MM.1S (cell line): ENCODE measurements around the gene FOXB2.

Experiments used
- DNase-seq: peaks from one replicate; pipeline ENCODE4 v3.0.0-alpha.2; 2015
- H2AFZ ChIP-seq: fragments of 300-600 bp; sonication (generic); 2 replicates; pipeline ENCODE4 v1.6.0; 2016; ENCODE audit warnings: antibody characterized with exemption, low read length
- H3F3A ChIP-seq: fragments of 300-600 bp; sonication (generic); 2 replicates; pipeline ENCODE4 v1.6.1; 2016; ENCODE audit warnings: mild to moderate bottlenecking, antibody characterized with exemption, low read length, moderate library complexity, mixed read lengths; ENCODE audit not compliant: insufficient read depth
- H3K27ac ChIP-seq: fragments of 300-600 bp; sonication (generic); 2 replicates; pipeline ENCODE4 v1.5.1; 2016; ENCODE audit warnings: mild to moderate bottlenecking, low read length
- H3K27me3 ChIP-seq: fragments of 300-600 bp; sonication (generic); replicated peaks from 2 replicates; pipeline ENCODE4 v1.6.0; 2016; ENCODE audit warnings: low read length; ENCODE audit not compliant: insufficient read depth
- H3K36me3 ChIP-seq: fragments of 300-600 bp; sonication (generic); replicated peaks from 2 replicates; pipeline ENCODE4 v1.6.1; 2016; ENCODE audit warnings: mild to moderate bottlenecking, low read length, mixed read lengths; ENCODE audit not compliant: insufficient read depth
- H3K4me1 ChIP-seq: fragments of 300-600 bp; sonication (generic); 2 replicates; pipeline ENCODE4 v1.6.1; 2016; ENCODE audit warnings: low read length, mixed read lengths
- H3K4me2 ChIP-seq: fragments of 300-600 bp; sonication (generic); 2 replicates; pipeline ENCODE4 v1.6.0; 2016; ENCODE audit warnings: low read depth, low read length
- H3K4me3 ChIP-seq: fragments of 300-600 bp; sonication (generic); 2 replicates; pipeline ENCODE4 v1.5.1; 2016; ENCODE audit warnings: low read length, mixed read lengths
- H3K79me2 ChIP-seq: fragments of 300-600 bp; sonication (generic); 2 replicates; pipeline ENCODE4 v1.6.1; 2016; ENCODE audit warnings: mixed run types, low read length, mixed read lengths
- H3K9ac ChIP-seq: fragments of 300-600 bp; sonication (generic); 2 replicates; pipeline ENCODE4 v1.6.1; 2016; ENCODE audit warnings: low read length, mixed read lengths
- H3K9me2 ChIP-seq: fragments of 300-600 bp; sonication (generic); replicated peaks from 2 replicates; pipeline ENCODE4 v1.6.1; 2016; ENCODE audit warnings: mild to moderate bottlenecking, low read length, mixed read lengths; ENCODE audit not compliant: insufficient read depth
- H3K9me3 ChIP-seq: fragments of 300-600 bp; sonication (generic); replicated peaks from 2 replicates; pipeline ENCODE4 v1.6.1; 2016; ENCODE audit warnings: mild to moderate bottlenecking, low read length, mixed read lengths; ENCODE audit not compliant: insufficient read depth
- H4K20me1 ChIP-seq: fragments of 300-600 bp; sonication (generic); 2 replicates; pipeline ENCODE4 v1.6.1; 2016; ENCODE audit warnings: mild to moderate bottlenecking, low read length, moderate library complexity, mixed read lengths; ENCODE audit not compliant: insufficient read depth
- CTCF ChIP-seq: fragments of 300-600 bp; sonication (generic); IDR thresholded peaks from 2 replicates; pipeline ENCODE4 v1.5.1; 2016; ENCODE audit warnings: antibody characterized with exemption, low read length, mixed read lengths
- EZH2 ChIP-seq: fragments of 300-600 bp; sonication (generic); optimal IDR thresholded peaks from 2 replicates; pipeline ENCODE3; 2017; ENCODE audit warnings: low read depth, mild to moderate bottlenecking, antibody characterized with exemption, low read length, mixed read lengths
- EZH2phosphoT487 ChIP-seq: fragments of 300-600 bp; sonication (generic); IDR thresholded peaks from 2 replicates; pipeline ENCODE4 v1.6.1; 2018; ENCODE audit warnings: antibody characterized with exemption, low read length

The FOXB2 gene

DNA sequence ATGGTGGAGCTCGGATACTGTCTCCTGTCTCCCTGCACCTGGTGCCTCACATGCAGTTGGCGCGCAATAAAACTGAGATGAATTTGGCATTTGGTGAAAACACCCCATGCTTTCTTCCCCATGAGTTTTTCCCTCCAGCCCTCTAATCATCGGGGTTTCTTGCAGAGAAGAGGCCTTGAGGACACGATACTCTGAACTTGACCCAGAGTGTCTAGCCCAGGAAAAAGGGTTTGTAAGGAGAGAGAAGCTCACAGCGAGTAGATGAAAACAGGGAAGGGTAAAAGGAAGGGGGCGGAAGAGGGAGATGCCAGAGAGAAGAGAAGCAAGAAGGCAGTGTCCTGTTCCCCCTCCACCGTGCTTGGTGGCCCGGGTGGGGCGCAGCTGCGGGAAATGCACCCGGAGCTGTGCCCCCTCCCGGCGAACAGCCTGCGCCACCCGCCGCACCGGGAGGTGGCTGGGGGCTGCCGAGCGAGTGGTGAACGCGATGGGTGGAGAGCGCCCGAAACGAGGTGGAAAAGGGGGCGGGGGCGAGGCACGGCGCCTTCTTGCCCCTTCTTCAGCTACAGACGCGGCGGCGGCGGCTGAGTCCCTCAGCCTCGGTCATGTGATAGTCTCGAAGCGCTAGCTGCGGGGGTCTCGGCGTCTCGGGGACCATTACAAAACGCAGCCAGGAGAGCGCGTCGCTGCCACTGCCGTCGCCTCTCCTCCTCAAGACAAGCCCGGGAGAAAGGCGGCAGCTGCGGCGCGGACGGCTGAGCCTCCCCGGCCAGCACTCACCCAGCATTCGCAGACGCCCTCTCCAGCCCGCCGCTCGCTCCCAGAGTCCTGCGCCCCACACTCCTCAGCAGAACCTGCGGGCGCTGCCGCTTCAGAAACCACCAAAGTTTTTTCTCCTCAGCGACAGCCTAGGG, 1.1 kb upstream of the FOXB2 start:
- Histone ChIP-seq H3K4me1 (no peaks in the 10 kb centered on the region), H3K27me3 (no peaks in the 10 kb centered on the region), H3K79me2 (no peaks in the 10 kb centered on the region), H3K36me3 (no peaks in the 10 kb centered on the region), H3K4me2 (no peak overlapping the region), H3K9ac (no peak overlapping the region), H4K20me1 (no peaks in the 10 kb centered on the region), H3F3A (no peaks in the 10 kb centered on the region), H2AFZ (no peak overlapping the region), H3K9me2 (no peaks in the 10 kb centered on the region), H3K4me3 (no peak overlapping the region), H3K9me3 (no peaks in the 10 kb centered on the region), H3K27ac (no peak overlapping the region)
- TF ChIP-seq EZH2 (no peak), CTCF (no peak), EZH2phosphoT487 (no peak)
- DNase-seq: no peak

GRCh38 chr9:77018969-77019235, 553 bp upstream of the FOXB2 start:
- H3K79me2 ChIP-seq: no peaks in the 10 kb centered on the region
- H3K4me1 ChIP-seq: no peaks in the 10 kb centered on the region
- DNase-seq: no peak
- H3K9ac ChIP-seq: no peak overlapping the region
- H3K4me2 ChIP-seq: no peak overlapping the region
- TF ChIP-seq EZH2phosphoT487 (no peak), EZH2 (no peak), CTCF (no peak)
- no peak overlapping the region for H3K4me3 ChIP-seq
- H3K9me2 ChIP-seq: no peaks in the 10 kb centered on the region
- H3K36me3 ChIP-seq: no peaks in the 10 kb centered on the region
- no peak overlapping the region for H2AFZ ChIP-seq
- H3F3A ChIP-seq: no peaks in the 10 kb centered on the region
- no peak overlapping the region for H3K27ac ChIP-seq
- no peaks in the 10 kb centered on the region for H4K20me1 ChIP-seq
- no peaks in the 10 kb centered on the region for H3K9me3 ChIP-seq
- no peaks in the 10 kb centered on the region for H3K27me3 ChIP-seq

- TF ChIP-seq EZH2 (no peak), EZH2phosphoT487 (no peak), CTCF (no peak)
- no peaks in the 10 kb centered on the region for H3F3A ChIP-seq
- no peaks in the 10 kb centered on the region for H4K20me1 ChIP-seq
- no peak for DNase-seq
- no peak overlapping the region for H3K4me2 ChIP-seq
- H3K9ac ChIP-seq: no peak overlapping the region
- no peak overlapping the region for H2AFZ ChIP-seq
- no peaks in the 10 kb centered on the region for H3K36me3 ChIP-seq
- no peaks in the 10 kb centered on the region for H3K79me2 ChIP-seq
- no peaks in the 10 kb centered on the region for H3K27me3 ChIP-seq
- H3K9me2 ChIP-seq: no peaks in the 10 kb centered on the region
- no peak overlapping the region for H3K27ac ChIP-seq
- no peak overlapping the region for H3K4me3 ChIP-seq
- H3K9me3 ChIP-seq: no peaks in the 10 kb centered on the region
- no peaks in the 10 kb centered on the region for H3K4me1 ChIP-seq
Measured at GRCh38 chr9:77019926-77020412, 514 bp downstream of the FOXB2 start.
